Measurements from ENCODE around the gene OR9Q1.

OR9Q1 gene

DNA sequence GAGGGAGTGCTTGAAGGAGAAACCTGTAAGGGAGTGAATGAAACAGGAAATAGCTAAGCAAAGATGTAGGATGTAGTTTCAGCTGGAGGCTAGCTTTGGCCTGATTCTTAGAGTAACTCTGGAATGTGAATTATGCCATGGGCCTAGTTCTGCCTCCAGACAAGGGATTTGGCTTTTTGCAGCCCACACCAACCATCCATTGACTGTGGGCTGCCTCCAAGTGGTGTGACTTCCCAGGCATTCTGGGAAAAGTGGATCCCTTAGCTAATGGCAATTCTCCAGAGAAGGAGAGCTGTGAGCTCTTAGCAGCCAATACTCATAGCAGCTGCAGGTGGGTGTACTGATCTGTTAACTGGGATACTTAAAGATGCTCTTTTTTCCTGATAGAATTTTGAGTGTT, 103.7 kb downstream of the OR9Q1 start:
- no peak overlapping the region for H3K4me3 ChIP-seq
- DNase-seq (ENCODE audit: low read depth, low spot score): no peak
- no peak overlapping the region for H3K9ac ChIP-seq (ENCODE audit: insufficient read length)
- H3K27ac ChIP-seq: no peak overlapping the region
- H3K9me3 ChIP-seq (ENCODE audit: low read depth, low read length): no peaks in the 10 kb centered on the region
- H3K36me3 ChIP-seq (ENCODE audit: insufficient read depth, low read length): no peaks in the 10 kb centered on the region
- no peak for TF ChIP-seq FOXP2 (optimal IDR thresholded peaks at IDR 0.05; ENCODE audit: control extremely low read depth, extremely low read length, insufficient read depth)
- no peak for TF ChIP-seq EZH2 (IDR thresholded peaks at IDR 0.05)

DNA sequence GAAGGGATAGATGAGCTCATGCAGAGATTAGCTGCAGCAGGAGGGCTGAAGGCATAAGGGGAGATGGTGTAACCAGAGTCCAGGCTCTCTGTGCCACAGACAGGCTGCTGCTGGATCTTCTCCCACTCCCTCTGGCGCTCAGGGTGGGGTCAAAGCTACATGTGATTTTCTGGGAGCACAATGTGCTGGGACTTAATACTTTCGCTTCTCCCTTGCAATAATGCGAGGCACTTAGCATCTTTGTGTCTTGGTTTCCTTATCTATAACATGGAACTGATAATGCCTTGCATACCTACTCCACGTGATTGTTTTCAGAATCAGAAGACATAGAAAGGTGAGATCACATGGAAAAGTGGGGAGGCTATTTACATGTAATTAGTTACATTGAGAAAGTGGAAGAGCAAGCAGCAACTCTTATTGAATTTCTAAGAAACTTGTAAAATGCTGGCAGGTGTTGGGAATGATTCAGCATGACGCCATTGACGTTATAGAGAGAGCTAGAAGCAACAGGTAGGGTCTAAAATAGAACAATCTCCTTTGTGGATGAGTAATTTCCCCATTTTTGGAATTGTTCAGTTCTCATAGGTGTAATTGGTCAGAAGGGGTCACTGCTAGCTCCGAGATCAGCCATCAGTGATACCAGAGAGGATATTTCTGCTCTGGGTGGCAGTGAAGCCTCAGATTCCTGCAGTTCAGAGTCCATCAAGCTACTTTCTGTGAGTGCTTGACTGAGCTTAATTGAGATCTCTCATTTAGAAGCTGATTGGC, 109.8 kb downstream of the OR9Q1 start:
- DNase-seq (ENCODE audit: low read depth, low spot score): no peak
- H3K36me3 ChIP-seq (ENCODE audit: insufficient read depth, low read length): no peaks in the 10 kb centered on the region

DNA sequence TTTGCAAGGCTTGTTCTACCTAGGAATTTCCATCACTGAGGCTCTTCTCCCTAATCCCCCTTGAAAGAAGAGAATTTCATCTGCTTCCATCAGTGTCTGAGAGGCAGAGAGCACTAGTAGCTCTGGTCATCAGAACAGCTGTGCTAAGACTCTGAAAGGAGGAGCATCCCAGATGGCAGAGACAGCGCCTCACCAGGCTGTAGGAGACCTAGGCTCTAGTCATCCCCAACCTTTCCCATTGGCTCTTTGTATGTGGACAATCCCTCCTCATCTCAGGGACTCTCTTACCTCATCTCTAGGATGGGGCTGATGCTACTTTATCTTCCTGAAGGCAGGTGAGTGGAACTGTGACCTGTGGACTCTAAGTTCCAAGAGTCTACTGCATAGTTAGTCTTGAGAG, 110.5 kb downstream of the OR9Q1 start:
- Histone ChIP-seq H3K27ac (no peak overlapping the region), H3K36me3 (ENCODE audit: insufficient read depth, low read length) (no peaks in the 10 kb centered on the region), H3K9me3 (ENCODE audit: low read depth, low read length) (no peaks in the 10 kb centered on the region), H3K4me3 (no peak overlapping the region), H3K9ac (ENCODE audit: insufficient read length) (no peak overlapping the region)
- DNase-seq (ENCODE audit: low read depth, low spot score): no peak
- no peak for TF ChIP-seq POLR2AphosphoS5 (IDR thresholded peaks at IDR 0.05; ENCODE audit: borderline replicate concordance, low read depth, low read length)
- TF ChIP-seq EZH2 (IDR thresholded peaks at IDR 0.05): no peak

More for the DNA sequence above, 109.8 kb downstream of the OR9Q1 start:
- H3K4me3 ChIP-seq: no peak overlapping the region
- no peak overlapping the region for H3K27ac ChIP-seq
- TF ChIP-seq FOXP2 (optimal IDR thresholded peaks at IDR 0.05; ENCODE audit: control extremely low read depth, extremely low read length, insufficient read depth) (no peak), POLR2AphosphoS5 (IDR thresholded peaks at IDR 0.05; ENCODE audit: borderline replicate concordance, low read depth, low read length) (no peak), EZH2 (IDR thresholded peaks at IDR 0.05) (no peak)
- H3K9ac ChIP-seq (ENCODE audit: insufficient read length): no peak overlapping the region
- no peaks in the 10 kb centered on the region for H3K9me3 ChIP-seq (ENCODE audit: low read depth, low read length)

- Histone ChIP-seq H3K27ac (no peak overlapping the region), H3K9ac (ENCODE audit: insufficient read length) (no peak overlapping the region), H3K4me3 (no peak overlapping the region), H3K36me3 (ENCODE audit: insufficient read depth, low read length) (no peaks in the 10 kb centered on the region), H3K9me3 (ENCODE audit: low read depth, low read length) (no peaks in the 10 kb centered on the region)
- DNase-seq (ENCODE audit: low read depth, low spot score): no peak
- no peak for TF ChIP-seq FOXP2 (optimal IDR thresholded peaks at IDR 0.05; ENCODE audit: control extremely low read depth, extremely low read length, insufficient read depth)
- TF ChIP-seq POLR2AphosphoS5 (IDR thresholded peaks at IDR 0.05; ENCODE audit: borderline replicate concordance, low read depth, low read length): no peak
- no peak for TF ChIP-seq EZH2 (IDR thresholded peaks at IDR 0.05)
Measured at GRCh38 chr11:58135171-58135570, 111.5 kb downstream of the OR9Q1 start.

DNA sequence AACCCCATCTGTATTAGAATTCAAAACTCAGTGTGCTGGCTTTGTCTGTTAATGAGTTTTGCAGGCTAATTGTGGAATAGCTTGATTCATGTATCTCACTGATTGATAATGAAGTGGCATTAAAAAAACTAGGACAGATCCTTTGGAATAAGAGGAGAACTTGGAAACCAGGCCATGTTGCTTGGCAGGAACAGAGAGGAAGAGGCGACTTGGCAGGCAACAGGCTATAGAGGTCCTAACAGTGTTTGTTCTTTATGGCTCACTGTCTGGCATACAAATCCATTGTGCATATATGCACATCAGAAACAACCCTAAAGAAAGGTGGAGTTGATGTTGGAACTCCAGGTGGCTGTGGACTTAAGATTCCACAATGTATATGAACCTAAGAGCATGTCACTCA, 119.1 kb downstream of the OR9Q1 start:
- TF ChIP-seq POLR2AphosphoS5 (IDR thresholded peaks at IDR 0.05; ENCODE audit: borderline replicate concordance, low read depth, low read length): no peak
- TF ChIP-seq EZH2 (IDR thresholded peaks at IDR 0.05): no peak
- no peak for TF ChIP-seq FOXP2 (optimal IDR thresholded peaks at IDR 0.05; ENCODE audit: control extremely low read depth, extremely low read length, insufficient read depth)
- Histone ChIP-seq H3K9ac (ENCODE audit: insufficient read length) (no peak overlapping the region), H3K36me3 (ENCODE audit: insufficient read depth, low read length) (no peaks in the 10 kb centered on the region), H3K9me3 (ENCODE audit: low read depth, low read length) (no peaks in the 10 kb centered on the region), H3K4me3 (no peak overlapping the region), H3K27ac (no peak overlapping the region)
- no peak for DNase-seq (ENCODE audit: low read depth, low spot score)

- no peak overlapping the region for H3K9ac ChIP-seq (ENCODE audit: insufficient read length)
- TF ChIP-seq EZH2 (IDR thresholded peaks at IDR 0.05) (no peak), POLR2AphosphoS5 (IDR thresholded peaks at IDR 0.05; ENCODE audit: borderline replicate concordance, low read depth, low read length) (no peak), FOXP2 (optimal IDR thresholded peaks at IDR 0.05; ENCODE audit: control extremely low read depth, extremely low read length, insufficient read depth) (no peak)
- no peaks in the 10 kb centered on the region for H3K9me3 ChIP-seq (ENCODE audit: low read depth, low read length)
- H3K36me3 ChIP-seq (ENCODE audit: insufficient read depth, low read length): no peaks in the 10 kb centered on the region
- H3K4me3 ChIP-seq: no peak overlapping the region
- DNase-seq (ENCODE audit: low read depth, low spot score): no peak
- H3K27ac ChIP-seq: no peak overlapping the region
Measured at GRCh38 chr11:58152781-58153180, 129.1 kb downstream of the OR9Q1 start.

GRCh38 chr11:58164389-58164788, 140.7 kb downstream of the OR9Q1 start:
- Histone ChIP-seq H3K27ac (no peak overlapping the region), H3K9me3 (ENCODE audit: low read depth, low read length) (no peaks in the 10 kb centered on the region), H3K4me3 (no peak overlapping the region), H3K36me3 (ENCODE audit: insufficient read depth, low read length) (no peaks in the 10 kb centered on the region), H3K9ac (ENCODE audit: insufficient read length) (no peak overlapping the region)
- no peak for DNase-seq (ENCODE audit: low read depth, low spot score)
- TF ChIP-seq FOXP2 (optimal IDR thresholded peaks at IDR 0.05; ENCODE audit: control extremely low read depth, extremely low read length, insufficient read depth) (no peak), POLR2AphosphoS5 (IDR thresholded peaks at IDR 0.05; ENCODE audit: borderline replicate concordance, low read depth, low read length) (no peak), EZH2 (IDR thresholded peaks at IDR 0.05) (no peak)

DNA sequence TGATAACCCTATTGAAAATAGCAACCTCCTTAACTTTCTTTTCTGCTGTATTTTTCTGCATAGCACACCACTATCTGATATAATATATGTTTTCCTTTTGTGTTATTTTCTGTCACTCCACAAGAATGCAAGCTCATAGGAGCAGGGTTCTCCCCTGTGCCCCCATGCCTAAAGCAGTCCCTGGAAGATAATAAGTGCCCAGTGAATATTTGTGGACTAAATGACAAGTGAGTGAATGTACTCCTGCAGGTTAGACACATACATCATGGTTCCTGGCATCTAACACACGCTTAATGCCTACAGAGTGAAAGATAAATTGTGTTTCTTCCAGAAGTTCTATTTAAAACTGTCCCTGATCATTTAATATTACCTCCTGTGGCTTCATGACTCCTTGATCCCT, 141.3 kb downstream of the OR9Q1 start:
- Histone ChIP-seq H3K27ac (no peak overlapping the region), H3K9ac (ENCODE audit: insufficient read length) (no peak overlapping the region), H3K9me3 (ENCODE audit: low read depth, low read length) (no peaks in the 10 kb centered on the region), H3K36me3 (ENCODE audit: insufficient read depth, low read length) (no peaks in the 10 kb centered on the region), H3K4me3 (no peak overlapping the region)
- no peak for DNase-seq (ENCODE audit: low read depth, low spot score)
- TF ChIP-seq POLR2AphosphoS5 (IDR thresholded peaks at IDR 0.05; ENCODE audit: borderline replicate concordance, low read depth, low read length) (no peak), EZH2 (IDR thresholded peaks at IDR 0.05) (no peak), FOXP2 (optimal IDR thresholded peaks at IDR 0.05; ENCODE audit: control extremely low read depth, extremely low read length, insufficient read depth) (no peak)
